HG03575 (cell line): ENCODE measurements around the gene F2.
"Not testable (repeated sequence)": the region's sequence is repeated elsewhere in the genome, so short reads cannot be mapped to it uniquely, and the experiment has no call there.

Source experiments
- ATAC-seq: cut with Tn5 transposase; IDR thresholded peaks from one replicate; pipeline ENCODE4 v1.9.1; 2021; ENCODE audit not compliant: unreplicated experiment, insufficient number of reproducible peaks, low FRiP score; ENCODE audit errors: extremely low read depth

The F2 gene

DNA sequence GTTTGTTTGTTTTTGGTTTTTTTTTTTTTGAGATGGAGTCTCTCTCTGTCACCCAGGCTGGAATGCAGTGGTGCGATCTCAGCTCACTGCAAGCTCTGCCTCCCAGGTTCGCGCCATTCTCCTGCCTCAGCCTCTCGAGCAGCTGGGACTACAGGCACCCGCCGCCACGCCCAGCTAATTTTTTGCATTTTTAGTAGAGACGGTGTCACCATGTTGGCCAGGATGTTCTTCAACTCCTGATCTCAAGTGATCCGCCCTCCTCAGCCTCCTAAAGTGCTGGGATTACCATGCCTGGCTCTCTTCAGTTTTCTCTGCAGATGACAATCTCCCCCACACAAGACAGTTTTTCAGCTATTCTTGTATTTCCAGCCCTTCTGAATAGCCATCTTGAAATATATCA, 9.7 kb upstream of the F2 start:
- ATAC-seq = not testable (repeated sequence)

GRCh38 chr11:46710821-46711269, 8.2 kb upstream of the F2 start:
- no peak for ATAC-seq

- ATAC-seq = no peak
Measured at GRCh38 chr11:46711303-46711702, 7.7 kb upstream of the F2 start.

DNA sequence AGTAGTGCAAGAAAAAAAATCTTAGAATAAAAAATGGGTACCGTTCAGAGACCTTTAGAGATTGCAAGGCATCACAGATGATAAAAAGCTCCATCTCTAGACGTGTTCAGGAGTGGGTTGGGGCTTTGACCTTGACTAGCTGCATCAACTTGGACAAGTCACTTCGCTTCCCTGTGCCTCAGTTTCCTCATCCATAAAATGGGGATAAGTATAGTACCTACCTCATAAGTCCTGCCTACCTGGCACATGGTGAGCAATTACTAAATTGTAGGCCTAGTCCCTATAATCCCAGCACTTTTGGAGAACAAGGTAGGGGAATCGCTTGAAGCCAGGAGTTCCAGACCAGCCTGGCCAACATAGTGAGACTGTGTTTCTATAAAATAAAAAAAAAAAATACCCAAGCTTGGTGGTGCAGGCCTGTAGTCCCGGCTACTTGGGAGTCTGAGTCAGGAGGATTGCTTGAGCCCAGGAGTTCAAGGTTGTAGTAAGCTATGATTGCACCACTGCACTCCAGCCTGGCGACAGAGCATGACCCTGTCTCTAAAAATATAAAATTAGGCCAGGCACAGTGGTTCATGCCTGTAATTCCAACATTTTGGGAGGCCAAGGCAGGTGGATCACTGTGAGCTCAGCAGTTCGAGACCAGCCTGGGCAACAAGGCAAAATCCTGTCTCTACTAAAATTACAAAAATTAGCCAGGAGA, 6.0 kb upstream of the F2 start:
- ATAC-seq = no peak

GRCh38 chr11:46717825-46718154, 1.2 kb upstream of the F2 start:
- not testable (repeated sequence) for ATAC-seq

DNA sequence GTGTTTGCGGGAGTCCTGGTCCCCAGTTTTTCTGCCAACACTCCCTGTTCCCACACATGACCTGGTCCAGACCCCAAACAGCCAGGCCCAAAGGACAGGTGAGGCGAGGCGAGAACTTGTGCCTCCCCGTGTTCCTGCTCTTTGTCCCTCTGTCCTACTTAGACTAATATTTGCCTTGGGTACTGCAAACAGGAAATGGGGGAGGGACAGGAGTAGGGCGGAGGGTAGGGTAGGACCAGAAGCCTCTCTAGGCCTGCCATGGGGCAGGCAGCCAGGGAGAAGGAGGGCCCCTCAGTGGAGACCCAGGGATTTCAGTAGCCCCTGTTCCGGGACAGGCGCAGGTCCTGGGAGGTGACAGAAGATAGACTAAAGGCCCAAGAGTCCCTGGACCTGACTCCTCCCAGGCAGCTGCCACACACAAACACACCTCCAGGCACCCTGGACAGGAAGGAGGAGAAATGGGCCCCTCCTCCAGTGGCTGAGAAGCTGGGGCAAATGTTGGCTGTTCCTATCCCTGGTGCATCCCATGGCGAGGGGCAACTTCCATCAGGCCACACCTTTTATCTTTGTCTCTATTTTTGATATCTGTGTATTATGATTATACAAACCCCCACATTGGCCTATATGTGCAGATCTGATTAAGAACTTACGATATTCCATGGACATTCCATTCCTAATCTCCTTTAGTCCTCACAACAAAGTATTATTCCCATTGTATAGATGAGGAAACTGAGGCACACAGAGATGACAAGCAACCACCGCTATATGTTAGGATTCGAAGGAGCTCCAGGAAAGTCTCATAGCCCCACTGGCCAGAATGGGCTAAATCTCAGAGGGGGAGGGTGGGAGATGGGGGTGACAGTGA, 626 bp upstream of the F2 start:
- ATAC-seq = no peak

DNA sequence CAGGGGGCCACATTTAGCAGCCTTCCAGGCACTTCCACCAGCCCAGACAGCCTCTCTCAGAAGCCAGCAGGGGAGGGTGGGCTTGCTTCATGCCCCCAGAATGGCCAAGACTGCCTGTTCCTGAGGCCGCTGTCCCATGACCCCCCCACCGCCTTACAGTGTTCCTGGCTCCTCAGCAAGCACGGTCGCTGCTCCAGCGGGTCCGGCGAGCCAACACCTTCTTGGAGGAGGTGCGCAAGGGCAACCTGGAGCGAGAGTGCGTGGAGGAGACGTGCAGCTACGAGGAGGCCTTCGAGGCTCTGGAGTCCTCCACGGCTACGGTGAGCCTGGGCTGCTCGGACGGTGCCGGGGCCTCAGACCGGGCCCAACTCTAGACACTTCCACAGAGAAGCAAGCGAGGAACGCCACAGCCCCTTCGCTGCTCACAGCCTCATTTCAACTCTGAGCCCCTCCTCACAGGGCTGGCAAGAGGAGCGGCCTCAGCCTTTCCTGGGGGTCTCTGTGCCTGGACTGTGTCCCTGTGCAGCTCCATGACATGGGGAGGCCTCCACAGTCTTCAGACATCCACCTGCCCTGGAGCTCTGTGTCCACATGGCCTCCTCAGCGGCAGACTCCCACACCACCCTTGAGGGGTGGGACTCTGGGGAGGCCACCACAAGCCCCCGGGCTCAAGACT, 668 bp downstream of the F2 start:
- ATAC-seq = no peak

- ATAC-seq = no peak
Measured at GRCh38 chr11:46721286-46721685, 2.3 kb downstream of the F2 start.

- no peak for ATAC-seq
Measured at GRCh38 chr11:46722566-46723358, 3.7 kb downstream of the F2 start.

DNA sequence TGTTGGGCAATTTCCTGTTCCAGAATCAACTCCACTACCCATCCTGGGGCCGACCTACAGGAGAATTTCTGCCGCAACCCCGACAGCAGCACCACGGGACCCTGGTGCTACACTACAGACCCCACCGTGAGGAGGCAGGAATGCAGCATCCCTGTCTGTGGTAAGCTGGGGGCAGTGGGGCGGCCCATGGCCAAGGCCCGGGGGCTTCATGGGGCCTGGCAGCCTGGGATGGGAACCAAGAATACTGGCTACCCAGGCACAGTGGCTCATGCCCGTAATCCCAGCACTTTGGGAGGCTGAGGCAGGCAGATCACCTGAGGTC, 4.3 kb downstream of the F2 start:
- no peak for ATAC-seq

GRCh38 chr11:46724088-46724487, 5.1 kb downstream of the F2 start:
- ATAC-seq = no peak

- no peak for ATAC-seq
Measured at GRCh38 chr11:46725338-46726205, 6.6 kb downstream of the F2 start.

DNA sequence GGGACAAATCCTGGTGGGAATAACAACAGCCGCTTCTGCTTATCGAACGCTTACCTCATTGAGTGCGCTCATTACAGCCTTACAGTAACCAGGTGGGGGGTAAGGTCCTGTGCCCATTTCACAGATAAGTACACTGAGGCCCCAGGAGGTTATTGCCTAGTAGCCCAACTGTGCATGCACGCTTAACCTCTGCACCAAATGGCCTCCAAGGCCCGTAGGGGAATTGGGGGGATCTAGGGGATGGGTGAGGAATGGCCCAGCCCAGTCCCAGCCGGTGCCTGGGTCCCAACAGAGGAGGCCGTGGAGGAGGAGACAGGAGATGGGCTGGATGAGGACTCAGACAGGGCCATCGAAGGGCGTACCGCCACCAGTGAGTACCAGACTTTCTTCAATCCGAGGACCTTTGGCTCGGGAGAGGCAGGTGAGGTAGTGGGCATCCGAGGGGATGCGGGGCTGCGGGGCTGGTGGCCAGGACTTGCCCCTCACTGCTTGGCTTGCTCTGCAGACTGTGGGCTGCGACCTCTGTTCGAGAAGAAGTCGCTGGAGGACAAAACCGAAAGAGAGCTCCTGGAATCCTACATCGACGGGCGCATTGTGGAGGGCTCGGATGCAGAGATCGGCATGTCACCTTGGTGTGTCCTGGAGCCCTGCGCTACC, 7.3 kb downstream of the F2 start:
- no peak for ATAC-seq

- ATAC-seq = no peak
Measured at GRCh38 chr11:46727952-46728658, 9.1 kb downstream of the F2 start.

DNA sequence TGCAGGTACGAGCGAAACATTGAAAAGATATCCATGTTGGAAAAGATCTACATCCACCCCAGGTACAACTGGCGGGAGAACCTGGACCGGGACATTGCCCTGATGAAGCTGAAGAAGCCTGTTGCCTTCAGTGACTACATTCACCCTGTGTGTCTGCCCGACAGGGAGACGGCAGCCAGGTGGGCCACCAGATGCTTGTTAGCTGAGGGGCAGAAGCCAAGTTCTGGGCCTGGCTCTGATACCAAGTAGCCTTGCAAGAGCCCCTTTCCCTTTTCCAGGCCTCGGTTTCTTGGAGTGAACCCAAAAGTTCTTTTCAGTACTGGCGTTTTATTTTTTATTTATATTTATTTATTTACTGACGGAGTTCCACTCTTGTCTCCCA, 9.6 kb downstream of the F2 start:
- no peak for ATAC-seq

- no peak for ATAC-seq
Measured at GRCh38 chr11:46729110-46730027, 10.4 kb downstream of the F2 start.

DNA sequence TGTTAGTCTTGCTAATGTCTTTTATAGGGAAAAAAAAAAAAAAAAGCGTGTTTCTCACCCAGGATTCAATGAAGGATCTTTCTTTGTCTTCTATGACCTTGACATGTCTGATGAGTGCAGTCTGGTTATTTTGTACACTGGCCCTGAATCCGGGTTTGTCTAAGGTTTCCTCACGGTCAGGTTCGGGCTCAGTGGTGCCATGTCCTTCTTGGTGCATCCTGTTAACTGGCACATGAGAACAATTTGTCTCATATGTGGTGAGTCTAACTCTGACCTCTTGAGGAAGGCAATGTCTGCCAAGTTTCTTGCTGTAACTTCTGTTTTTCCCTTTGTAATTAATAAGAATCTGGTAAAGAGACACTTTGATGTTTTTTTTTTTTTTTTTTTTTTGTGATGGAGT, 12.5 kb downstream of the F2 start:
- no peak for ATAC-seq
